NOMO-1 treated with DMSO at 0.1 percent for 48 hours (cell line): ENCODE results near the gene KCNC2.

ENCODE experiments used
- DNase-seq: peaks from one replicate; lab custom pipeline; 2025; ENCODE audit not compliant: unreplicated experiment; lab: John Stamatoyannopoulos, UW

KCNC2 gene

GRCh38 chr12:75065482-75065881, 144.2 kb downstream of the KCNC2 start:
- DNase-seq, result no peak

- no peak for DNase-seq
Observed at GRCh38 chr12:75062691-75063090, 146.9 kb downstream of the KCNC2 start.

GRCh38 chr12:75058228-75058627, 151.4 kb downstream of the KCNC2 start:
- no peak for DNase-seq

GRCh38 chr12:75048767-75049166, 160.9 kb downstream of the KCNC2 start:
- DNase-seq, result no peak

- DNase-seq, result no peak
Observed at GRCh38 chr12:75047885-75048525, 161.6 kb downstream of the KCNC2 start.

- no peak for DNase-seq
Observed at GRCh38 chr12:75042125-75042524, 167.5 kb downstream of the KCNC2 start.

- DNase-seq, result no peak
Observed at GRCh38 chr12:75041472-75041871, 168.2 kb downstream of the KCNC2 start.

GRCh38 chr12:75020068-75020557, 189.5 kb downstream of the KCNC2 start:
- DNase-seq, result no peak

GRCh38 chr12:75011120-75011519, 198.5 kb downstream of the KCNC2 start:
- DNase-seq, result no peak

GRCh38 chr12:75007133-75007532, 202.5 kb downstream of the KCNC2 start:
- no peak for DNase-seq

GRCh38 chr12:75000120-75000519, 209.5 kb downstream of the KCNC2 start:
- no peak for DNase-seq

- no peak for DNase-seq
Observed at GRCh38 chr12:74999474-74999873, 210.2 kb downstream of the KCNC2 start.
